ENCODE measurements around the gene C1QTNF9B.
A peak's percentile ranks its signal among the peaks of the same experiment; 100 is the strongest.
"Not testable (repeated sequence)": the region's sequence is repeated elsewhere in the genome, so short reads cannot be mapped to it uniquely, and the experiment has no call there.

C1QTNF9B gene

GRCh38 chr13:23894746-23895145 is 2.6 kb downstream of the C1QTNF9B start:
- not testable (repeated sequence) for DNase-seq (ENCODE audit: low read depth)

GRCh38 chr13:23893791-23894190 is 3.5 kb downstream of the C1QTNF9B start:
- DNase-seq (ENCODE audit: low read depth): not testable (repeated sequence)

- DNase-seq (ENCODE audit: low read depth): peak; percentile 41
Measured at GRCh38 chr13:23889615-23890607, 7.4 kb downstream of the C1QTNF9B start.

- DNase-seq (ENCODE audit: low read depth): peak; percentile 97
Measured at GRCh38 chr13:23888658-23889614, 8.4 kb downstream of the C1QTNF9B start, which contains the start of gene MIPEP. TSS of gene MIPEP (minus strand) at chr13:23889400. CDS start at chr13:23889320, 80 bp downstream.

GRCh38 chr13:23884361-23884760 is 12.9 kb downstream of the C1QTNF9B start:
- not testable (repeated sequence) for DNase-seq (ENCODE audit: low read depth)

- no peak for DNase-seq (ENCODE audit: low read depth)
Measured at GRCh38 chr13:23883255-23883654, 14.0 kb downstream of the C1QTNF9B start.

GRCh38 chr13:23881402-23881800 is 15.9 kb downstream of the C1QTNF9B start:
- not testable (repeated sequence) for DNase-seq (ENCODE audit: low read depth)

- not testable (repeated sequence) for DNase-seq (ENCODE audit: low read depth)
Measured at GRCh38 chr13:23880493-23881401, 16.6 kb downstream of the C1QTNF9B start.

- no peak for DNase-seq (ENCODE audit: low read depth)
Measured at GRCh38 chr13:23877286-23877685, 20.0 kb downstream of the C1QTNF9B start.

GRCh38 chr13:23876265-23876664 is 21.0 kb downstream of the C1QTNF9B start:
- DNase-seq (ENCODE audit: low read depth): peak; percentile 32

GRCh38 chr13:23871616-23872220 is 25.6 kb downstream of the C1QTNF9B start:
- peak; percentile 66 for DNase-seq (ENCODE audit: low read depth)

GRCh38 chr13:23870356-23871140 is 26.8 kb downstream of the C1QTNF9B start:
- DNase-seq (ENCODE audit: low read depth): peak; percentile 11

- DNase-seq (ENCODE audit: low read depth): peak; percentile 94
Measured at GRCh38 chr13:23868521-23868920, 28.8 kb downstream of the C1QTNF9B start.

GRCh38 chr13:23867027-23867491 is 30.2 kb downstream of the C1QTNF9B start:
- peak; percentile 75 for DNase-seq (ENCODE audit: low read depth)

- peak; percentile 56 for DNase-seq (ENCODE audit: low read depth)
Measured at GRCh38 chr13:23866420-23867026, 30.8 kb downstream of the C1QTNF9B start.

- DNase-seq (ENCODE audit: low read depth): no peak
Measured at GRCh38 chr13:23865906-23866305, 31.4 kb downstream of the C1QTNF9B start.

- no peak for DNase-seq (ENCODE audit: low read depth)
Measured at GRCh38 chr13:23865026-23865425, 32.3 kb downstream of the C1QTNF9B start.

- DNase-seq (ENCODE audit: low read depth): no peak
Measured at GRCh38 chr13:23861310-23861709, 36.0 kb downstream of the C1QTNF9B start.

- no peak for DNase-seq (ENCODE audit: low read depth)
Measured at GRCh38 chr13:23859904-23860303, 37.4 kb downstream of the C1QTNF9B start.

All from ELR (cell line).